PC-9 (cell line): ENCODE results near the gene RPTOR. TPM values are rescaled to one million over a fixed set of nuclear protein-coding genes. Genes with fewer than 3 reads are reported as not detected.

Experiments used
- BruUV-seq: library from RNA; stranded (reverse); fragments of 400-500 nt; replicated peaks from 2 replicates; lab custom pipeline; 2021; lab: Mats Ljungman, UMichigan
- CTCF ChIA-PET: fragments of 300-600 bp; sonication (Branson Sonifier 250); formaldehyde crosslinking; loops from one replicate; lab custom pipeline; 2022; ENCODE audit warnings: antibody characterized with exemption; lab: Charles Lee
- POLR2A ChIA-PET: fragments of 300-600 bp; sonication (Branson Sonifier 250); formaldehyde crosslinking; loops from one replicate; lab custom pipeline; 2022; ENCODE audit warnings: antibody characterized with exemption; ENCODE audit not compliant: unreplicated experiment; lab: Charles Lee
- DNase-seq, 2 experiments: peaks; one replicate each; pipeline versions ENCODE4 v3.0.0 to v3.0.0-alpha.2; 2015 to 2022; ENCODE audit warnings: mixed read lengths in 1 of 2
- H2AFZ ChIP-seq: fragments of 200-600 bp; sonication (generic); 2 replicates; pipeline ENCODE4 v1.8.1; 2017; ENCODE audit warnings: antibody characterized with exemption
- H3F3A ChIP-seq: fragments of 200-600 bp; sonication (generic); 2 replicates; pipeline ENCODE4 v1.8.1; 2017; ENCODE audit warnings: antibody characterized with exemption, mild to moderate bottlenecking, low read depth; ENCODE audit not compliant: insufficient read depth
- H3K27ac ChIP-seq: fragments of 200-600 bp; sonication (generic); 2 replicates; pipeline ENCODE4 v1.6.1; 2016; ENCODE audit warnings: mixed run types
- H3K27me3 ChIP-seq: fragments of 200-600 bp; sonication (generic); 2 replicates; pipeline ENCODE4 v1.6.1; 2016; ENCODE audit warnings: low read depth, mixed run types; ENCODE audit not compliant: insufficient read depth
- H3K36me3 ChIP-seq: fragments of 200-600 bp; sonication (generic); 2 replicates; pipeline ENCODE4 v1.6.1; 2016; ENCODE audit warnings: low read depth, mixed run types
- H3K4me1 ChIP-seq: fragments of 200-600 bp; sonication (generic); replicated peaks from 2 replicates; pipeline ENCODE4 v1.6.1; 2016; ENCODE audit warnings: mixed run types; ENCODE audit not compliant: insufficient read depth
- H3K4me2 ChIP-seq: fragments of 200-600 bp; sonication (generic); 2 replicates; pipeline ENCODE4 v1.6.1; 2017; ENCODE audit warnings: mixed run types
- H3K4me3 ChIP-seq: fragments of 200-600 bp; sonication (generic); 2 replicates; pipeline ENCODE4 v1.6.1; 2016; ENCODE audit warnings: mixed run types
- H3K79me2 ChIP-seq: fragments of 200-600 bp; sonication (generic); 2 replicates; pipeline ENCODE4 v1.6.1; 2017; ENCODE audit warnings: low read depth, mixed run types
- H3K9me2 ChIP-seq: fragments of 200-600 bp; sonication (generic); 2 replicates; pipeline ENCODE4 v1.8.1; 2017; ENCODE audit warnings: mild to moderate bottlenecking; ENCODE audit not compliant: insufficient read depth
- H3K9me3 ChIP-seq: fragments of 200-600 bp; sonication (generic); 2 replicates; pipeline ENCODE4 v1.8.1; 2016; ENCODE audit warnings: low read depth; ENCODE audit not compliant: insufficient read depth
- H4K20me1 ChIP-seq: fragments of 200-600 bp; sonication (generic); 2 replicates; pipeline ENCODE4 v1.8.1; 2017; ENCODE audit not compliant: insufficient read depth
- CTCF ChIP-seq: fragments of 200-600 bp; sonication (generic); conservative IDR thresholded peaks from 2 replicates; pipeline ENCODE4 v1.6.1; 2017; ENCODE audit warnings: mixed run types, antibody characterized with exemption, mild to moderate bottlenecking, moderate library complexity
- EZH2 ChIP-seq: fragments of 200-600 bp; sonication (generic); IDR thresholded peaks from 2 replicates; pipeline ENCODE4 v1.8.0; 2017; ENCODE audit warnings: antibody characterized with exemption, low read depth
- intact Hi-C: fragments of 100-400 bp; cut with micrococcal nuclease; formaldehyde crosslinking; loops from one replicate; pipeline ENCODE4 v1.10.0; 2022; ENCODE audit not compliant: unreplicated experiment
- total RNA-seq: library from RNA; stranded (reverse); gene quantifications from 2 replicates; pipeline ENCODE4 v1.2.3, GENCODE V29; 2021

The RPTOR gene
- total RNA-seq, 1 experiment from 2014 or later: 50.8 TPM

DNA sequence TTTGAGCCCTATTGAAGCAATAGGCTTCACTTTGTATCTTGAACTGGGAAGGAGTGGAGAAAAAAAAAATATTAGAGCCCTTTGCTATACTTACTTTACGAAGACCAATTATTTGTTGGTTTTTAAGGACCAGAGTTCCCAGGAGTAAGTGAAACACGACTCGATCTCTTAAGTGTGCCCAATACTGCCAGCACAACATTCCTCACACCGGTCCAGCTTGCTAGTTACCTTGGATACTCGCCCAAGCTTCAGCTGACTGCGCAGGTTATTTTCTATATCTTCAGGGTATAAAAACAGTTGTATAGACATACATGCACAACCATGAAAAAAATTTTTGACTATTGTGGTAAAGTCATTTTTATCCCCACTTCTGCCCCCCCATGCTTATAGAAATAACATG is 72.1 kb downstream of the RPTOR start:
- Histone ChIP-seq H3K27ac (no peak overlapping the region), H2AFZ (no peak overlapping the region), H3K9me3 (no peaks in the 10 kb centered on the region), H3F3A (peaks cover 20% of the 10 kb centered on the region; the same call in 1 of the 2 replicates), H3K9me2 (no peaks in the 10 kb centered on the region), H3K4me1 (peaks cover 23% of the 10 kb centered on the region), H3K36me3 (no peaks in the 10 kb centered on the region), H3K4me3 (no peak overlapping the region), H4K20me1 (0 out of 2 replicates have a peak, but pooled peaks cover 2% of the 10 kb centered on the region), H3K79me2 (peaks cover 59% of the 10 kb centered on the region), H3K4me2 (no peak overlapping the region), H3K27me3 (no peaks in the 10 kb centered on the region)
- ChIA-PET POLR2A (no interaction called here), CTCF (no interaction called here)
- no peak for DNase-seq
- BruUV-seq: no TSS peak
- TF ChIP-seq EZH2 (no peak), CTCF (no peak)
- intact Hi-C loops: loop anchor here (5.0 kb wide), 1 partner anchor 216 kb away; no protein-coding TSS in a partner anchor

- H3K4me3 ChIP-seq: no peak overlapping the region
- CTCF ChIA-PET: no interaction called here
- no peaks in the 10 kb centered on the region for H3K9me3 ChIP-seq
- H3K79me2 ChIP-seq: peaks cover 61% of the 10 kb centered on the region
- H3K4me1 ChIP-seq: peaks cover 23% of the 10 kb centered on the region
- no peaks in the 10 kb centered on the region for H3K27me3 ChIP-seq
- intact Hi-C loops: loop anchor here (5.0 kb wide), 1 partner anchor 214 kb away; no protein-coding TSS in a partner anchor
- H3K27ac ChIP-seq: peak overlapping the region; percentile 81; the same call in 1 of the 2 replicates
- POLR2A ChIA-PET: interaction anchor here (0.7 kb wide), 1 partner anchor 198 kb away, joined by 3 read pairs; no protein-coding TSS in a partner anchor
- H3K36me3 ChIP-seq: no peaks in the 10 kb centered on the region
- no peak overlapping the region for H3K4me2 ChIP-seq
- H3F3A ChIP-seq: peaks cover 20% of the 10 kb centered on the region; the same call in 1 of the 2 replicates
- no peak for TF ChIP-seq EZH2
- TF ChIP-seq CTCF: no peak
- H4K20me1 ChIP-seq: no peaks in the 10 kb centered on the region
- DNase-seq: no peak
- no peaks in the 10 kb centered on the region for H3K9me2 ChIP-seq
- no TSS peak for BruUV-seq
- no peak overlapping the region for H2AFZ ChIP-seq
Measured at GRCh38 chr17:80618304-80618703, 73.7 kb downstream of the RPTOR start.

GRCh38 chr17:80619535-80620235 is 75.0 kb downstream of the RPTOR start:
- Histone ChIP-seq H3K27me3 (no peaks in the 10 kb centered on the region), H3K9me3 (no peaks in the 10 kb centered on the region), H3F3A (peaks cover 20% of the 10 kb centered on the region; the same call in 1 of the 2 replicates), H3K9me2 (no peaks in the 10 kb centered on the region), H2AFZ (no peak overlapping the region), H3K4me1 (peaks cover 23% of the 10 kb centered on the region), H3K4me3 (no peak overlapping the region; the same call in 1 of the 2 replicates), H3K4me2 (peak overlapping the region; percentile 67), H3K36me3 (no peaks in the 10 kb centered on the region), H3K79me2 (peaks cover 52% of the 10 kb centered on the region), H4K20me1 (no peaks in the 10 kb centered on the region), H3K27ac (peak overlapping the region; percentile 81)
- peak; percentile 50 to 88 for DNase-seq
- CTCF ChIA-PET: no interaction called here
- POLR2A ChIA-PET: no interaction called here
- intact Hi-C loops: loop anchor here (5.0 to 10.0 kb wide), 2 partner anchors 145 to 213 kb away; no protein-coding TSS in a partner anchor
- BruUV-seq: TSS peak; percentile 99
- no peak for TF ChIP-seq CTCF
- TF ChIP-seq EZH2: no peak
